PC-3 (cell line): ENCODE measurements around the gene SMAD5.

ENCODE experiments used
- CTCF ChIP-seq: fragments of 300-600 bp; sonication (generic); conservative IDR thresholded peaks from 2 replicates; pipeline ENCODE4 v1.5.1; 2017; ENCODE audit warnings: antibody characterized with exemption, low read depth, mild to moderate bottlenecking, low read length
- EZH2 ChIP-seq: fragments of 300-600 bp; sonication (generic); IDR thresholded peaks from one replicate; pipeline ENCODE4 v1.6.1; 2017; ENCODE audit warnings: antibody characterized with exemption, mild to moderate bottlenecking, low read length; ENCODE audit not compliant: unreplicated experiment
- EZH2phosphoT487 ChIP-seq: fragments of 300-600 bp; sonication (generic); IDR thresholded peaks from 2 replicates; pipeline ENCODE4 v1.6.1; 2018; ENCODE audit warnings: mild to moderate bottlenecking, antibody characterized with exemption, low read length, borderline replicate concordance

- TF ChIP-seq EZH2phosphoT487 (no peak), CTCF (no peak), EZH2 (no peak)
Measured at GRCh38 chr5:136141561-136141960, 8.9 kb downstream of the SMAD5 start.
